ENCODE data around the gene ADGRG7. TPM values are rescaled to one million over a fixed set of nuclear protein-coding genes. Genes with fewer than 3 reads are reported as not detected.

ADGRG7 gene
- total and polyA plus RNA-seq, 2 donors (not counting 1 experiment from before 2014, with no cell fraction given), result not detected

DNA sequence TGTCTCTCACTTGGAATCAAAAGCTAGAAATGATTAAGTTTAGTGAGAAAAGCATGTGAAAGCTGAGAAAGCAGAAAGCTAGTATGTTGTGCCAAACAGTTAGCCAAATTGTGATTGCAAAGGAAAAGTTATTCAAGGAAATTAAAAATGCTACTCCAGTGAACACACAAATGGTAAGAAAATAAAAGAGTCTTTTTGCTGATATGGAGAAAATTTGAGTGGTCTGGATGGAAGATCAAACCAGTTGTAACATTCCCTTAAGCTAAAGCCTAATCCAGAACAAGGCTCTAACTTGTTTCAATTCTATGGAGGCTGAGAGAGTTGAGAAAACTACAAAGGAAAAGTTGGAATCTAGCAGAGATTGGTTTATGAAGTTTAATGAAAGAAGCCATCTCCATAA, 11.8 kb downstream of the ADGRG7 start:
- Histone ChIP-seq H3K4me3 (replicated peaks in 1 of 4; ENCODE audit: control extremely low read depth in 1 of 4, insufficient read depth in 1 of 4, low read depth in 3 of 4, low read length in 4 of 4) (no peak overlapping the region), H3K27ac (ENCODE audit: insufficient read depth, low read length) (no peak overlapping the region)

DNA sequence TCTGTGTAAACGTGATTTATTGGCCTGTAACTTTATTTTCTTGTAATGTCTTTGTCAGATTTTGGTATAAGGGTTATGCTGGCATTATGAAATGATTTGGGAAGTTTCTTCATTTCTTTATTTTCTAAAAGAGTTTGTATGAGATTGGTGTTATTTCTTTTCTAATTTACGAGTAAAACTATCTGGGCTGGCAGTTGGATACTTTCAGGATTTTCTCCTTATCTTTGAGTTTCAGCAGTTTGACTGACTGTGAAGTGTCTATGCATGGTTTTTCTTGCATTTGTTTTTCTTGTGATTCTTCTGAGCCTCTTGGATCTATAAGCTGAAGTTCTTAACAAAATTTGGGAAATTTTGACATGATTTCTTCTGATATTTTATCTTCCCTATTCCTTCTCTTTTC, 18.1 kb downstream of the ADGRG7 start:
- Histone ChIP-seq H3K4me2 (ENCODE audit: extremely low read depth, insufficient read depth, low read length) (no peak overlapping the region), H3K36me3 (ENCODE audit: control insufficient read depth, insufficient read depth, low read length) (no peaks in the 10 kb centered on the region), H3K4me1 (ENCODE audit: control insufficient read depth, extremely low read depth, insufficient read depth, low read length) (no peaks in the 10 kb centered on the region), H3K9ac (ENCODE audit: insufficient read depth, low read length) (no peak overlapping the region), H3K79me2 (ENCODE audit: control insufficient read depth, insufficient read depth, low read length) (no peaks in the 10 kb centered on the region), H3K9me3 (ENCODE audit: control insufficient read depth, insufficient read depth, low read depth, low read length) (no peaks in the 10 kb centered on the region), H3K27me3 (ENCODE audit: control insufficient read depth, insufficient read depth, low read length) (no peaks in the 10 kb centered on the region), H3K4me3 (replicated peaks in 1 of 4; ENCODE audit: control extremely low read depth in 1 of 4, insufficient read depth in 1 of 4, low read depth in 3 of 4, low read length in 4 of 4) (no peak overlapping the region), H2AFZ (ENCODE audit: low read length) (no peak overlapping the region), H4K20me1 (ENCODE audit: control insufficient read depth, extremely low read depth, insufficient read depth, low read length) (no peaks in the 10 kb centered on the region), H3K27ac (ENCODE audit: insufficient read depth, low read length) (no peak overlapping the region)
- no peak for DNase-seq (ENCODE audit: low read depth in 2 of 2)
- TF ChIP-seq, protein P1, sequence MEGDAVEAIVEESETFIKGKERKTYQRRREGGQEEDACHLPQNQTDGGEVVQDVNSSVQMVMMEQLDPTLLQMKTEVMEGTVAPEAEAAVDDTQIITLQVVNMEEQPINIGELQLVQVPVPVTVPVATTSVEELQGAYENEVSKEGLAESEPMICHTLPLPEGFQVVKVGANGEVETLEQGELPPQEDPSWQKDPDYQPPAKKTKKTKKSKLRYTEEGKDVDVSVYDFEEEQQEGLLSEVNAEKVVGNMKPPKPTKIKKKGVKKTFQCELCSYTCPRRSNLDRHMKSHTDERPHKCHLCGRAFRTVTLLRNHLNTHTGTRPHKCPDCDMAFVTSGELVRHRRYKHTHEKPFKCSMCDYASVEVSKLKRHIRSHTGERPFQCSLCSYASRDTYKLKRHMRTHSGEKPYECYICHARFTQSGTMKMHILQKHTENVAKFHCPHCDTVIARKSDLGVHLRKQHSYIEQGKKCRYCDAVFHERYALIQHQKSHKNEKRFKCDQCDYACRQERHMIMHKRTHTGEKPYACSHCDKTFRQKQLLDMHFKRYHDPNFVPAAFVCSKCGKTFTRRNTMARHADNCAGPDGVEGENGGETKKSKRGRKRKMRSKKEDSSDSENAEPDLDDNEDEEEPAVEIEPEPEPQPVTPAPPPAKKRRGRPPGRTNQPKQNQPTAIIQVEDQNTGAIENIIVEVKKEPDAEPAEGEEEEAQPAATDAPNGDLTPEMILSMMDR (conservative IDR thresholded peaks at IDR 0.05 in 1 of 2, IDR thresholded peaks at IDR 0.05 in 1 of 2; ENCODE audit: low read depth in 1 of 2, low read length in 2 of 2), result no peak
- no peak for TF ChIP-seq EZH2 (IDR thresholded peaks at IDR 0.05; ENCODE audit: low read length, missing control alignments)

More for the DNA sequence above, 11.8 kb downstream of the ADGRG7 start:
- no peaks in the 10 kb centered on the region for H3K4me1 ChIP-seq (ENCODE audit: control insufficient read depth, extremely low read depth, insufficient read depth, low read length)
- H3K9ac ChIP-seq (ENCODE audit: insufficient read depth, low read length), result no peak overlapping the region
- H2AFZ ChIP-seq (ENCODE audit: low read length), result no peak overlapping the region
- DNase-seq (ENCODE audit: low read depth in 2 of 2), result no peak
- TF ChIP-seq EZH2 (IDR thresholded peaks at IDR 0.05; ENCODE audit: low read length, missing control alignments), result no peak
- TF ChIP-seq, protein P1 (conservative IDR thresholded peaks at IDR 0.05 in 1 of 2, IDR thresholded peaks at IDR 0.05 in 1 of 2; ENCODE audit: low read depth in 1 of 2, low read length in 2 of 2), result no peak
- no peak overlapping the region for H3K4me2 ChIP-seq (ENCODE audit: extremely low read depth, insufficient read depth, low read length)
- no peaks in the 10 kb centered on the region for H3K79me2 ChIP-seq (ENCODE audit: control insufficient read depth, insufficient read depth, low read length)
- H3K9me3 ChIP-seq (ENCODE audit: control insufficient read depth, insufficient read depth, low read depth, low read length), result no peaks in the 10 kb centered on the region
- H4K20me1 ChIP-seq (ENCODE audit: control insufficient read depth, extremely low read depth, insufficient read depth, low read length), result no peaks in the 10 kb centered on the region
- H3K27me3 ChIP-seq (ENCODE audit: control insufficient read depth, insufficient read depth, low read length), result no peaks in the 10 kb centered on the region
- no peaks in the 10 kb centered on the region for H3K36me3 ChIP-seq (ENCODE audit: control insufficient read depth, insufficient read depth, low read length)

DNA sequence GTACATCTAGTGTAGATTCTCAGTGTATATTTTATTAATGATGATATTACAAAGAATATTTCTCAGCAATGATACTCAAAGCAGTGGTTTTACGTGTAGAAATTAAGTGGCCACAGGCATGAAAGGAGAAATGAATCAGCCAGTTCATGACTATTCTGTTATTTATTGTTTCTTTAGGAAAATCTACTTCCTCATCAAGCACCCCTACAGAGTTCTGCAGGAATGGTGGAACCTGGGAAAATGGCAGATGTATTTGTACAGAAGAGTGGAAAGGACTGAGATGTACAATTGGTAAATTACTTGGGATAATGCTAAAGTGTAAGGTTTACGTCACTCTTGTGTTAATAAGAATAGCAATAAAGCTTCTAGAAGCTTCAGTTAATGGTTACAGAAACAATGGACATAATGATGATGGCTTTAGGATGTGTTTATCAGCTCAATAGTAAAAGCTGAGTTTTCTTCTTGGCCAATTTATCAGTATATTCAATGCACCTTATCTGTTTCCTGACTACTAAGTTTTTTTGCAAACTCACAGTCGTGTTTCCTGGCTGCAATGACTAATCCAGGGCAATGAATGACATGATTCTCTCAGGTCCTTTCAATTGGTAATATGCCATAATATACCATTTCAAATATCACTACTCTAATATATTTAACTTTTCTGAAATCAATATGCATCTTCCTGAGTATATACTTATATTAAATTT, 20.2 kb downstream of the ADGRG7 start:
- Histone ChIP-seq H3K9me3 (ENCODE audit: control insufficient read depth, insufficient read depth, low read depth, low read length) (no peaks in the 10 kb centered on the region), H2AFZ (ENCODE audit: low read length) (no peak overlapping the region), H3K4me2 (ENCODE audit: extremely low read depth, insufficient read depth, low read length) (no peak overlapping the region)

More for the DNA sequence above, 20.2 kb downstream of the ADGRG7 start:
- TF ChIP-seq, protein P1 (conservative IDR thresholded peaks at IDR 0.05 in 1 of 2, IDR thresholded peaks at IDR 0.05 in 1 of 2; ENCODE audit: low read depth in 1 of 2, low read length in 2 of 2), result no peak
- no peak for TF ChIP-seq EZH2 (IDR thresholded peaks at IDR 0.05; ENCODE audit: low read length, missing control alignments)
- H3K27ac ChIP-seq (ENCODE audit: insufficient read depth, low read length), result no peak overlapping the region
- no peak overlapping the region for H3K4me3 ChIP-seq (replicated peaks in 1 of 4; ENCODE audit: control extremely low read depth in 1 of 4, insufficient read depth in 1 of 4, low read depth in 3 of 4, low read length in 4 of 4)
- no peaks in the 10 kb centered on the region for H3K4me1 ChIP-seq (ENCODE audit: control insufficient read depth, extremely low read depth, insufficient read depth, low read length)
- no peaks in the 10 kb centered on the region for H3K36me3 ChIP-seq (ENCODE audit: control insufficient read depth, insufficient read depth, low read length)
- no peak overlapping the region for H3K9ac ChIP-seq (ENCODE audit: insufficient read depth, low read length)
- H3K79me2 ChIP-seq (ENCODE audit: control insufficient read depth, insufficient read depth, low read length), result no peaks in the 10 kb centered on the region
- DNase-seq (ENCODE audit: low read depth in 2 of 2), result no peak
- no peaks in the 10 kb centered on the region for H3K27me3 ChIP-seq (ENCODE audit: control insufficient read depth, insufficient read depth, low read length)
- no peaks in the 10 kb centered on the region for H4K20me1 ChIP-seq (ENCODE audit: control insufficient read depth, extremely low read depth, insufficient read depth, low read length)

All from fibroblast of lung (primary cell).